SIG-M5 (cell line): ENCODE data around the gene WDR31.
"Not testable (repeated sequence)": the region's sequence is repeated elsewhere in the genome, so short reads cannot be mapped to it uniquely, and the experiment has no call there.

Source experiments
- DNase-seq: peaks from one replicate; lab custom pipeline; 2025; lab: John Stamatoyannopoulos, UW

The WDR31 gene

GRCh38 chr9:113340011-113340699, at the start of gene WDR31:
Gene WDR31 (minus strand): TSS chr9:113340275. CDS start chr9:113332022, 8,253 bp downstream.
- peak; percentile 18 for DNase-seq

DNA sequence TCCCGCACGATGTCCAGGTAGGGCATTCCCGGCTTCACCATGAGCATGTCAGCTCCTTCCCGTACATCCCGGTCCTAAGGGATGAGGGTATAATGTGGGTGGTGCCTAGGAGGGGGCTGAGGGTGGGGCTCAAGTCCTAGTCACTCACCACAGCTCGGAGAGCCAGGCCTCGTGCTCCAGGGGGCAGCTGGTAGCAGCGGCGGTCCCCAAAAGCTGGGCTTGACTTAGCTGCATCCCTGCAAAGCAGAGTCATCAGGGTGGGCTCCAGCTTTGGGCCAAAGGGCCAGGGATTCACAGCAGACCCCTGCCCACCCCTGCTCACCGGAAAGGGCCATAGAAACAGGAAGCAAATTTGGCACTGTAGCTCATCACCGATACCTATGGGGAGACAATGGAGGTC, 49.4 kb upstream of the WDR31 start:
- no peak for DNase-seq

- DNase-seq, result no peak
Observed at GRCh38 chr9:113388833-113389232, 48.8 kb upstream of the WDR31 start.

DNA sequence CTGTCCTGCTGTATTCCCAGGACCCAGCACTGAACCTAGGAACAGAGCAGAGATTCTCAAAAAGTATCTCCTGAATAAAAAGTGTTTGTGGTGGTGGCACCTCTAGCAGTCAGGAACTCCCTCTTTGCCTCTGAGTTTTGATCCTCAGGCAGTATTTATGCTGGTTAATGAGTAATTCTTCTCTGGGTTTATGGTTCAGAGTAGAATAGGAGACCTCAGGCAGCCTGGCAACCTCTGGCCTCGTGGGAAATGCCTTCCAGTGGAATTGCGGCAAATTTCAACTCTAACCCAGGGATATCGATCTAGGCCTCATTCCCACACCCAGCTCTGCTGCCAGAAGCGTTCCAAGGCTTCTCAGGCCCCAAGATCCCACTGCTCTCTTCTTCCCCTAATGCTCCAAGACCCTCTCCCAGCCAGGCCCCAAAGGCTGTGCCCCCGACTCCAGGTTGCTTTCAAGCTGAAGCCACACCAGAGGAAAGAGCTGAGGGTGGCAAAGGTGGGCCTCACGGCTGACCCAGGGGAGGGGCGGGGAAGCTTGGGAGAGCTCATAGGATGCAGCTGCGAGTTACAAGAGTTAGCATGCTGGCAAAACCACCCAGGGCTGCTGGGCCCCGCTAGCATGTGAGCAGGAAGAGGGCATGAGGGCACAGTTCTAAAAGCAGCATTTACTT, 47.6 kb upstream of the WDR31 start:
- no peak for DNase-seq

DNA sequence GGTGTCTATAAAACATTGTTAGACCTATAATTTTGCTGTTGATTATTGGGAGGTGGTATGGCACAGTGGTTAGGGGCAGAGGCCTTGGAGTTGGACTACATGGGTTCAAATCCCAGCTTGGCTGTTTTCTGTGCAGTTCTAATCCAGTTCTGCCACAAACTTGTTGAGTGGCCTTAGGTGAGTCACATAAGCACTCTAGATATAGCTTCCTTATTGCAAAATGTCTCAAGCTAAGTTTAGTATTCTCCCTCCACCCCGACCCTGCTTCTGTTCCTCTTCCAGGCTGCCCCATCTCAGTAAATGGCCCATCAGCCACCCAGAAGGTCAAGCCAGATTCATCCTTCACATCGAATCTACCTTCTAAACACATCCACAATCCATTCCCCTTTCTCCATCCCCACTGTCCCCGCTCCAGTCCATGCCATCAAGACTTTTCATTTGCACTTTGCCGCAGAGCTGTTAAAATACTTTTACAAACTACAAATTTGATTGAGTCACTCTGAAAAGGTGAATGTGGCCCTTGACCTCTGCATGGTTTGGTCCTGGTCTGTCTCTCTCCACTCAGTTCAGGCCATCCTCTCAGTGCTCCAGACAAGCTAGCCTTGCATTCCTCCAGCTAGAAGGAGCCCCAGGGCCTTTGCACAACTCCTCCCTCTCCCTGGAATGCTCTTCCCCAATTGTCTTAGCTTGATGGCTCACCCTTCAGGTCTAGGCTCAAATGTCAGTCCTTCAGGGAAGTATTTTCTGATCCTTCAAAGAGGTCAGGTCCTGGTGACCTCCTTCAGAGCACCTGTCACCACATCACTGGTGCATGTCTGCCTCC, 46.7 kb upstream of the WDR31 start:
- DNase-seq, result no peak

GRCh38 chr9:113381909-113382411, 41.9 kb upstream of the WDR31 start:
- no peak for DNase-seq

GRCh38 chr9:113381441-113381840, 41.4 kb upstream of the WDR31 start:
- DNase-seq, result not testable (repeated sequence)

DNA sequence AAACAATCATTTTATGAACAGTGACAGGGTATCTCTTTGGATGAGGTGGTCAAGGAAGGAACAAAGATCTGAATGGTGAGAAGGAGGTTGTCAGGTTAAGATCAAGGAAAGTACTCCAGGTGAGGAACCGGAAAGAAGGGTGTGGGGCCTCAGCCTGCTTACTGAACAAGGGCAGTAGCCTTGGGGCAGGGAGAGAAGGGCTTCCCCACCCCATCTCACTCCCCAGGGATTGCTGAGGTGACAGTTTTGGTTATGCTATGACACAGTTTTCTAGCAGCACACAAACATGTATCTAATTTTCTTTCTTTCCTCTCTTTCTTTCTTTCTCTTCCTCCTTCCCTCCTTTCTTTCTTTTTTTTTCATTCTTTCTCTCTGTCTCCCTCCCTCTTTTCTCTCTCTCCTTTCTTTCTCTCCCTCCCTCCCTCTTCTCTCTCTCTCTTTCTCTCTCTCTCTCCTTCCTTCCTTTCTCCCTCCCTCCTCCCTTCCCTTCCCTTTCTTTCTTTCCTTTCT, 40.8 kb upstream of the WDR31 start:
- DNase-seq, result no peak

- not testable (repeated sequence) for DNase-seq
Observed at GRCh38 chr9:113379829-113380210, 39.7 kb upstream of the WDR31 start.

DNA sequence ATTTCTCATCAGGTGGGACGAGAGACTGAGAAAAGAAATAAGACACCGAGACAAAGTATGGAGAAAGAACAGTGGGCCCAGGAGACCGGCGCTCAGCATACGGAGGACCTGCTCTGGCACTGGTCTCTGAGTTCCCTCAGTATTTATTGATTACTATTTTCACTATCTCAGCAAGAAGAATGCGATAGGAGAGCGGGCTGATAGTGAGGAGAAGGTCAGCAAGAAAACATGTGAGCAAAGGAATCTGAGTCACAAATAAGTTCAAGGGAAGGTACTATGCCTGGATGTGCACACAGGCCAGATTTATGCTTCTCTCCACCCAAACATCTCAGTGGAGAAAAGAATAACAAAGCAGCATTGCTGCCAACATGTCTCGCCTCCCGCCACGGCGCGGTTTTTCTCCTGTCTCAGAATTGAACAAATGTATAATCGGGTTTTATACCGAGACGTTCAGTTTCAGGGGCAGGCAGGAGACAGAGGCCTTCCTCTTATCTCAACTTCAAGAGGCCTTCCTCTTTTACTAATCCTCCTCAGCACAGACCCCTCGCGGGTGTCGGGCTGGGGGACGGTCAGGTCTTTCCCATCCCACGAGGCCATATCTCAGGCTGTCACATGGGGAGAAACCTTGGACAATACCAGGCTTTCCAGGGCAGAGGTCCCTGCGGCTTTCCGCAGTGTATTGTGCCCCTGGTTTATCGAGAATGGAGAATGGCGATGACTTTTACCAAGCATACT, 39.2 kb upstream of the WDR31 start:
- not testable (repeated sequence) for DNase-seq

DNA sequence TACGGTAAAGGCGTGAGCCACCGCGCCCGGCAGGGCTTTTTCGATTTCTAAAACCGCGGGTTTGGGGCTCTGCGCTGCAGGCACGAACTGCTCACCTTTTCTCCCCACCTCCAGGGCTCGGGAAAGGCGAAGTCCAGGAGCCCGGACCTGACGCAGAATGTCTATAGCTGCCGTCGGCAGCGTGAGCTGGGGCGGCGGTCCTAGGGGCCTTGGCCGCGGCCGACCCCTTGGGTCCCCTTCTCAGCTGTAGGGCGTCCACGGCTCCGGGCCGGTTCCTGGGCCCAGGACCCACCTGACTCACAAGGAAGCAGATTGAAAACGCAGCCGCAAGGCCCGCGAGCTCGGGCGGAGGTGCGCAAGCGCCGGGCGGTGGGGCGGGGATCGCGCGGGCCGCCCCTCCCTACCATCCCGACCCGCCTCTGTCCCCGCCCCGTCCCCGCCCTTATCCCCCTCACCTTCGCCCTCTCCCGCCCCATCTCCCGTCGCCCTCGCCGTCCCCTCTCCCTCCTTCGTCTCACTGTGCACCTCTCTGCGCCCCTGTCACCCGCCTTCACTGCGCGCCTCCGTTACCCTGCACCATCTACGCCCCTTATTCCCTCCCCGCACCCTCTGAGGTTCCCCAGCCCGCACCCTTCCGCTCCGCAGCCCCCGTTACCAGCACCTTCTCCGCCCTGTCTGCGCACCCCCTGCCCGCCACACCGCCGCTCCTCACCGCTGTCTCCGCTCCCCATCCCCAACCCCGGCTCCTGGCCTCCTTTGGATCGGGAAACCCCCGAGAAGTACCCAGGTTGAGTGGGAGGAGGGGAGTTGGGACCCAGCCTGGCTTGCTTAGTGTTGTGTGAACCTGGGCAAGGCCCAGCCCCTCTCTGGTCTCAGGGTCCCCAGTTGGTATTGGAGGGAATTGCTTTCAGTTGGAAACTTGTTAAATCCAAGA, 36.8 kb upstream of the WDR31 start, which contains the start of gene HDHD3:
HDHD3 (minus strand) TSS at position 353 of the 934 bp plus-strand sequence. CDS start 2,632 bp downstream, outside the sequence.
- DNase-seq, result no peak

- DNase-seq, result no peak
Observed at GRCh38 chr9:113375057-113376023, 35.3 kb upstream of the WDR31 start.

GRCh38 chr9:113373676-113374392, 33.8 kb upstream of the WDR31 start:
- DNase-seq, result no peak

GRCh38 chr9:113373256-113373655, 33.2 kb upstream of the WDR31 start:
- DNase-seq, result no peak

DNA sequence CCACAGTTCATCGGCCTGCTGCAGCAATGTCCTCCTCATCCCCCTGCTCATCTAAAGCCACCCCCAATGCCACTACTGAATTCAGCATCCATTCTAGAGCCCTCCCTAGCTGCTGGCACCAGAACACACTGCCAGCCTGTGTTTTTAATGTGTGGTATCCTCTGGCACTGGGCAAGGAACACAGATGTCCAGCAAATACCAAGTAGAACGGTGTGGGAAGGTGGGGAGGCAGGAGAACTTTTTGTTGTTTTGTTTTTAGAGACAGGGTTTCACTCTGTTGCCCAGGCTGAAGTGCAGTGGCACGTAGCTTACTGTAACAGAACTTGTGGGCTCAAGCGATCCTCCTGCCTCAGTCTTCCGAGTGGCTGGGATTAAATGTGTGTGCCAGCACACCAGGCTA, 32.0 kb upstream of the WDR31 start:
- no peak for DNase-seq

GRCh38 chr9:113370806-113371325, 30.8 kb upstream of the WDR31 start:
- no peak for DNase-seq

GRCh38 chr9:113369855-113370140, 29.7 kb upstream of the WDR31 start:
- DNase-seq, result no peak
